ENCODE results near the gene HCFC1R1.

- TF ChIP-seq CTCF (conservative IDR thresholded peaks at IDR 0.05) (no peak), ZFX (IDR thresholded peaks at IDR 0.05) (no peak)
Observed at GRCh38 chr16:2975161-2975795, 48.5 kb downstream of the HCFC1R1 start.

Data from C4-2B (cell line).